PC-9 (cell line): ENCODE measurements around the gene RADIL.

Source experiments
- CTCF ChIP-seq: fragments of 200-600 bp; sonication (generic); conservative IDR thresholded peaks from 2 replicates; pipeline ENCODE4 v1.6.1; 2017; ENCODE audit warnings: mixed run types, antibody characterized with exemption, mild to moderate bottlenecking, moderate library complexity
- EZH2 ChIP-seq: fragments of 200-600 bp; sonication (generic); IDR thresholded peaks from 2 replicates; pipeline ENCODE4 v1.8.0; 2017; ENCODE audit warnings: antibody characterized with exemption, low read depth

DNA sequence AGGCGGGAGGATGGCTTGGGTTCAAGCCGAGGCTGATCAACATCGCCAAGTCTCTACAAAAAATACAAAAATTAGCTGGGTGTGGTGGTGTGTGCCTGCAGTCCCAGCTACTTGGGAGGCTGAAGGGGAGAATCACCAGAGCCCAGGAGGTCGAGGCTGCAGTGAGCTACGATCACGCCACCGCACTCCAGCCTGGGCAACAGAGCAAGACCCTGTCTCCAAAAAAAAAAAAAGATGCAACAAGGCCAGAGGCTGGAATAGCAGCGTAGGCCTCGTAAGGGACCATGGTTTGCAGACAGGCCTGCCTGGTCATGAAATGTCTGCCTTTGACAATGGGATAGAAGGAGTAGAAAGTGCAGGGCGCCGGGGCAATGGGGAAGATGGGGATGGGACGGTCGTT lies 41.7 kb downstream of the RADIL start:
- TF ChIP-seq EZH2 (no peak), CTCF (no peak)
